ENCODE measurements around the gene TRIM2. TPM values are rescaled to one million over a fixed set of nuclear protein-coding genes. Genes with fewer than 3 reads are reported as not detected.
"Not testable (repeated sequence)": the region's sequence is repeated elsewhere in the genome, so short reads cannot be mapped to it uniquely, and the experiment has no call there.

TRIM2 gene
- 10 to 100 TPM; 79.6 to 84.0 (median 81.3) TPM for polyA plus RNA-seq (ENCODE audit: insufficient read length in 4 of 4)

DNA sequence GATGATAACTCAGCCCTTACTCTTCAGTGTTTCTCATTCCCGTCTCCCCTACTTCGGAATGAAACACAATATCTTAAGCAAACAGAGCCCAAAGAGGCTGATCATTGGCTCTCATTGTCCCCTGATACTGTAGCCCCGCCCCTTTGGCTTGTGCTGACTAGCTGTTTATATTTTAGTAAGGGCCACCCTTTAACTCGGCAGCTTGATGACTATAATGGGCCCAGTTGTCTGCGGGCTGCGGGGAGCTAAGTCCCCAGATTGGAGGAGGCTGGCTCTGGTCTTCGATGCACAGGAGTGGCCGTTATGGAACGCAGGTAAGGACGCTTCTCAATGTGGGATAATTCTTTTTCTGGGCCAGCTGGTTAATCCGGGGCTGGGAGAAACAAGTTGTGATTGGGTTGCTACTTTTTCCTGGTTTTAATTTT, at the start of gene TRIM2:
TRIM2 (plus strand) TSS at position 197 of the 425 bp plus-strand sequence; CDS start at position 285, 88 bp downstream.
- DNase-seq (ENCODE audit: low read depth in 4 of 4, low spot score in 2 of 4): peak in 2 of 4 donors; percentile 75 to 83

DNA sequence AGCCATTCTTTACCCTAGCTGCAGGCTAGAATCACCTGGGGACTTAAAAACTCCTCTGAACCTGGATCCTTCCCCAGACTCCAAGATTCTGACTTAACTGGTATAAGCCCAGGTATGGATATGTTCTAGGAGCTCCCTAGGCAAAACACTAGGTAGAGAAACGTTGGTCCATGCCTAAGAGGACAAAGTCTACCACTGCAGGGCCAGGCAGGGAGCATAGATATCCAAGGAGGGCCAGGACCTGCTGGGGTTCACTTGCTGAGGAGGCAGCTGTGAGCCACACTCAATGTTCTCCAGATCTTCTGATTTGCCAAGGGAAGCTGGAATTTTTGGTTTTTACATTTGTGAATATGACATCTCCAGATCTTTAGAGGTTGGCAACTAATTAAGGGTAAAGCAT, 48.6 kb upstream of the TRIM2 start:
- no peak for DNase-seq (ENCODE audit: low read depth in 4 of 4, low spot score in 2 of 4)

DNA sequence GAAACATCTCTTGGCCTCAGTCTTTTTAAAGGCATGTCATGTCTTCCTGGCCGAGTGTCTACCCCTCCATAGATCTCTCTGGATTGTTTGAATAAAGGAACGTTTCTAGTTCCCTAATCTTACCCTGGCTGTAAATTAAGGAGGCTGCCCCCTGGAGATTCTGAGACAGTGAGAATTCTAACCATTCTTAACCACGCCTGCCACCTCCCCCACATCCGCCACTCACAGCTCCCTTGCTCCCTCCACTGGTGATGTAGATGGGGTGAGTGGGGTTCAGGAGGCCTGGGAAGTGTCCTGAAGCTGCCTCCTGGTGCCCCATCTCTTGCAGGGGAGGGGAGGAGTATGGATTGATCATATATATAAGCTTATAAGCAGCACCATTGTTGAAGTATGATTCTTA, 48.0 kb upstream of the TRIM2 start:
- no peak for DNase-seq (ENCODE audit: low read depth in 4 of 4, low spot score in 2 of 4)

DNA sequence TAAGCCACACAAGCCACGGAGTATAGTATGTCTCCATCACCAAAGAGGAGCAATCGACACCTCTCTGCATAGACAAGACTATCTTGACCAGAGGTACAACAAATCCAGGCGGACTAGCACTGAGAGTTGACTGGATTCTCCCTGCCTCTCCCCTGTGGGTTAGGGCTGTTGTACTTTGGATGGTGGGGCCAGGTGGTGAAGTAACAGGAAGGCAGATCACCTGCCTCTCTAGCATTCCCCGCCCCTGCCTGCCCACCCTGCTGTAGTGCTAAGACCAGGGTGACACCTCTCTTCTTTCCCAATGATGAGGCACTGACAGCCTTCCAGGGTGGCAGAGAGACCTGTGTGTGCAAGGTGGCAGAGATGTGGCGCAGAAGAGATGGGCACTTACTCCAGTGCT, 47.5 kb upstream of the TRIM2 start:
- DNase-seq (ENCODE audit: low read depth in 4 of 4, low spot score in 2 of 4): no peak

GRCh38 chr4:153159016-153159415, 45.2 kb upstream of the TRIM2 start:
- DNase-seq (ENCODE audit: low read depth in 4 of 4, low spot score in 2 of 4): no peak

- no peak for DNase-seq (ENCODE audit: low read depth in 4 of 4, low spot score in 2 of 4)
These were observed 44.5 kb upstream of the TRIM2 start for GRCh38 chr4:153159728-153160221.

DNA sequence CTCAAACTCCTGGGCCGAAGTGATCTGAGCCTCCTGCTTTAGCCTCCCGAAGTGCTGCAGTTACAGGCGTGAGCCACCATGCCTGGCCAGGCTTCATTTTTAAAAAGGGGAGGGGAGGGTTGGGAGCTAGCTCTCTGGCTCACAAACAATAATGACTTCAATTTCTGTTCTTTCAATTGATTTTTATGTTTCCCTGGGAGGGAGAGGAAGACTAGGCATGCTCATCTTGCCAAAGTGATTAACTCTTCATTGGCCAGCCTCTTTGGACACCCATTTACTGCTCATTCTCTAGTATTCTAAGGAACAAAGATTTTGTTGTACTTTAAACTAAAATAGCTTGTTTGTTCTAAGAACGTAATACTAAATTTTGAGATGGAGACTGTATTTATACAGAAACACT, 43.4 kb upstream of the TRIM2 start:
- no peak for DNase-seq (ENCODE audit: low read depth in 4 of 4, low spot score in 2 of 4)

DNA sequence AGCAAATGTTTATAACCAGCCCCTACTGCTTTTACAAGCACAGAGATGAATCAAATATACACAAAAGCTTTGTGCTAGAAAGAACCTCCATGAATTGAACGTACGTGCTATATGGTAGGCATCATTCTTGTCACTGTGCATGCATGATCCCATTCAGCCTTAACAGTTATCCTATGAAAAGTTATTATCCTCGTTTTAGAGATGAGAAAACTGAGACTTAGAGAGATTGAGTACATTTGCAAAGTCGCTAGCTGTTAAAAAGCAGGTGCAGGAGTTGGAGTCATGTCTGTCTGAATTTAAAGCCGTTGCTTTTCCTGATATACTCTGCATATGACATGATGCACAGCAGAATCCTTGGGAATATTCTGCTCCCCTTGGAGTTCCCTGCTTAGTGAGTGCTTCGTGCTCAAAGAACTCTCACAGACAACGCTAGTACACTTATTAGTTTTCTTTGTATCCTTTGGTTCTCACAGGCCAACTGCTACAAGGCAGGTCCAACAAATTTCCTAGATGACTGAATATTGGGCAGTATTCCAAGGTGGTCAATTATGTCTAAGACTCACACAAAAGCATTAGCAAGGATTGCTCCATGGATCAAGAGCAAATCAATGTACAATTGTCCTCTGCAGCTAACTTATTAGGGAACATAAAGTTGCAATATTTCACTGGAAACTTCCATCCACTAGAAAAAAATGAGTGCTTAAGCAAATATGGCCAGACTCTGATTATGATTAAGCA, 42.8 kb upstream of the TRIM2 start:
- no peak for DNase-seq (ENCODE audit: low read depth in 4 of 4, low spot score in 2 of 4)

- not testable (repeated sequence) for DNase-seq (ENCODE audit: low read depth in 4 of 4, low spot score in 2 of 4)
These were observed 39.0 kb upstream of the TRIM2 start for GRCh38 chr4:153165236-153165635.

DNA sequence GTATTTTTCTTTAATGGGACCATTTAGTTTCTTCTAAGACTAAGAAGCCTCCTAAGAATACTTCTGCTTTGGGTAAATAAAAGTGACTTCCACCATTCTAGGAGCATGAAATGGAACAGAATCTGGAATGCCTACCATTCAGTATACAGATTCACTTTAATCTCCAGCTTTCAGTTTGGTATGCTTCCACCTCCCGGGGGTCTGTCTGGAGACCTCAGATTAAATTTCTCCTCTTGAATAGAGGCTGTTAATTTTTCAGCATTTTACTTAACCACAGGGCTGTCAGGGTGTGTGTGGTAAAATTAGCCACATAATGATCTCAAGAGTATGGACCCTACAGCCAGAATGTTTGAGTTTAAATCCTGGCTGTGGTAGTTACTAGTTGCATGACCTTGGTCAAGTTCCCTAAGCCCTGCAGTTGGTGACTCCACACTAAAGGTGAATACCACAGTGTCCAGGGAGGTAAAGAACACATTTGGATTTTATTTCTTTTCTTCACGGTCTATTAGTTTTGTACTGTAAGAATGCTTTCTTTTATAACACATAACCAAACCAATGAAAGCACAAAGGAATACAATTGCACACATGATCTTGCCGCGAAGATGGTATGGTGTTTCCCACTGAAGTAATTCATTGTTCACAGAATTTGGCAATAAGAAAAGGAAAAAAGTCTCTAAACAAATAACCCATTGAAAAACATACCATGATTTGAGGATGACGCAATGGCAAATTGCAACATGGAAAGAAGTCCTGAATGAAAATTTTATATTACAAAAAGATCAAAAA, 37.3 kb upstream of the TRIM2 start:
- DNase-seq (ENCODE audit: low read depth in 4 of 4, low spot score in 2 of 4): no peak

GRCh38 chr4:153169776-153170175, 34.5 kb upstream of the TRIM2 start:
- DNase-seq (ENCODE audit: low read depth in 4 of 4, low spot score in 2 of 4): no peak

- DNase-seq (ENCODE audit: low read depth in 4 of 4, low spot score in 2 of 4): no peak
These were observed 33.8 kb upstream of the TRIM2 start for GRCh38 chr4:153170407-153170806.

DNA sequence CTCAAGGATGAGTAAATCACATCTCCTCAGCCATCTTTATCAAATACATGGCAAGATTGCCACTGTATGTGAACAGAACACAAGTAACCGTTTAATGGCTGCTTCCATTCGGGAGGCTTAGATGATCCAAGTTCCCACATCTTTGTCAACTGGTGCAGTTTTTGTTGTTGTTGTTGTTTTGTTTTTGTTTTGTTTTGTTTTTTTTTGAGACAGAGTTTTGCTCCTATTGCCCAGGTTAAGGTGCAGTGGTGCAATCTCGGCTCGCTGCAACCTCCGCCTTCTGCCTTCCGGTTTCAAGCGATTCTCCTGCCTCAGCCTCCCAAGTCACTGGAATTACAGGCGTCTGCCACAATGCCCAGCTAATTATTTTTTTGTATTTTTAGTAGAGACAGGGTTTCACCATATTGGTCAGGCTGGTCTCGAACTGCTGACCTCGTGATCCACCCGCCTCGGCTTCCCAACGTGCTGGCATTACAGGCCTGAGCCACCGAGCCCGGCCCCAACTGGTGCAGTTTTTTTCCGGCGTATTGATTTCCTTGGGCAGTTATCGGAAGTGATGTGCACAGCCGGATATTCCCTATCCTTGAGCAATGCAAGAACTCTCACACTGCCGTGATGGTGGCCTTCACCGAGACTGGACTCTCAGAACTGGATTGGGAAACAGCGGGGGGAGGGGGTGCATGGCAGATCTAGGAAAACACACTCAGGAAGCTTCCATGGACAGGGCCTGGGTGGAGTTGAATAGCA, 29.2 kb upstream of the TRIM2 start:
- DNase-seq (ENCODE audit: low read depth in 4 of 4, low spot score in 2 of 4): no peak

DNA sequence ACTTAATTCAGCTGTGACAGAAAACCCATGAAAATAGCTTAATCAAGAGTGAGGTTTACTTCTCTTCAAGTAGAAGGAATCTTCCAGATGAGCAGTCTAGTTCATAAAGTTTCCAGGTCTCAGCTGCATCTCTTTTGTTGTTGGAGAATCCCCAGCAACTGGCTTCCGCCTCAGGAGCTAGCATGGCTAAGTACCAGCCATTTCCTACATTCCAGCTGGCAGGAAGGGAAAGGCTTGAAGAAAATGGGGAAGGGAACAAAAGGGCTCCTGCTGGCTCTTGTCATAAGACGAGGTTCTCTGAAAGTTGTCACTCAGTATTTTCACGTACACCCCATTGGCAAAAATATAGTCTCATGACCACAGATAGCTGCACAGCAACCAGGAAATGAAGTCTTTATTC, 27.3 kb upstream of the TRIM2 start:
- no peak for DNase-seq (ENCODE audit: low read depth in 4 of 4, low spot score in 2 of 4)

DNA sequence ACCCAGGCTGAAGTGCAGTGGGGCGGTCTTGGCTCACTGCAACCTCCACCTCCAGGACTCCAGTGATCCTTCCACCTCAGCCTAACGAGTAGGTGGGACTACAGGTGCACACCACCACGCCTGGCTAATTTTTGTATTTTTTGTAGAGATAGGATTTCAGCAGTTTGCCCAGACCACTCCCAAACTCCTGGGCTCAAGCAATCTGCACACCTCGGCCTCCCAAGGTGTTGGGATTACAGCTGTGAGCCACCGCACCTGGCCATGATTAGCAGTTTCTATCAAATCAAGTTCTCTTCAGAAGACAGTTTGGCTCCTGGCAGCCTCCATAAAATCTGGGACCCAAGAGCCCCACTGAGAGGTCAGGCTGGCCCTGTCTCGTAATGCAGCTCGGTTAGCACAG, 26.4 kb upstream of the TRIM2 start:
- DNase-seq (ENCODE audit: low read depth in 4 of 4, low spot score in 2 of 4): no peak

- DNase-seq (ENCODE audit: low read depth in 4 of 4, low spot score in 2 of 4): no peak
These were observed 25.1 kb upstream of the TRIM2 start for GRCh38 chr4:153179100-153179499.

- DNase-seq (ENCODE audit: low read depth in 4 of 4, low spot score in 2 of 4): no peak
These were observed 22.9 kb upstream of the TRIM2 start for GRCh38 chr4:153181293-153181692.

DNA sequence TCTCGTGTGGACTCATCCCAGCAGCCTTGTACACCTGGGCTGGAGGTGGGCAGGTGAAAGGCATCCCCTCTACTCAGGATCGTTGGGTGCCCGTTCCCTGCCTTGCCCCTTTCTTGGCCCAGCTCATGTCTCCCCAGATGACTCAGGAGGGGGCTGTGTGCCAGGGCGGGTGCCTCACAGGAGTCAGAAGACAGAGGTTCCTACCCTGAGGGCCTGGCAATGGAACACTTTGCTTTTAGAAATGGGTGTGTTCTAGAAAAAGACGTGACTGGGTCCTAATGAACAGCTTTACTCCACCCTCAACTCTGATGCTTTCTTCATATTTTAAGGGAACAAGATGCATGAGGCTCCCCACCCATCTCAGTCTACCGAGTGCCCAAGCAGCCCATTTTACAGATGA, 22.5 kb upstream of the TRIM2 start:
- no peak for DNase-seq (ENCODE audit: low read depth in 4 of 4, low spot score in 2 of 4)

- DNase-seq (ENCODE audit: low read depth in 4 of 4, low spot score in 2 of 4): no peak
These were observed 21.1 kb upstream of the TRIM2 start for GRCh38 chr4:153183146-153183545.

DNA sequence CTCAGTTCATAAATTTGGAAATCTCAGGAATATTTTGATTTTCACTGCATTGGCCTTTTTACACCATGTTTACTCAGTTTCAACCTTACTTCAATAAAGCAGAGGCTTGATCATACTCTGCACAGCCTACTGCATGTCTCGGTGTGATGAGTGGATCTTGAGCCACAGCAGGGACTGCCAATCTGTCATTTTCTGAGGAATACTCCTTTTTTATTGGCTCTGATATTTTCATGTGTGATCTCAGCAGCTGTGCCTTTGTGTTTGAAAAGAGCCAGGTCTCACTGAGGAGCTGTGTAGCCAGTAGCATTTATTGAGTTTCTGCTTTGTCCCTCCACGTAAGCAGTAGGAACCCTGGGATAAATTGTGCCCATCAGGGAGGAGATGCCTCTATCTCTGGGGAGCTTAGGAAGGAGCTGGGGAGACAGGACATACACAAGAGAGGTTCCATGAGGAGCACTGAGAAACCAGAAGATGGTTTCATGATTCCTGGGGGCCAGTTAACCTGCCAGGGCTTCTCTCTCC, 18.9 kb upstream of the TRIM2 start:
- DNase-seq (ENCODE audit: low read depth in 4 of 4, low spot score in 2 of 4): no peak
